Ascending aorta (tissue), 2 donors: Measurements from ENCODE around the gene DGCR6L. TPM values are rescaled to one million over a fixed set of nuclear protein-coding genes. Genes with fewer than 3 reads are reported as not detected.
"Not testable (repeated sequence)": the region's sequence is repeated elsewhere in the genome, so short reads cannot be mapped to it uniquely, and the experiment has no call there.

Source experiments
- DNase-seq, 2 donors: peaks; one replicate each; pipeline ENCODE4 v3.0.0-alpha.2; 2019; ENCODE audit warnings: low spot score in 2 of 2
- H3K27ac ChIP-seq, 2 donors: fragments of 200-600 bp; sonication (generic); one replicate each; pipeline ENCODE4 v1.5.1; 2016 to 2017; ENCODE audit warnings: mild to moderate bottlenecking in 1 of 2
- H3K27me3 ChIP-seq: fragments of 200-600 bp; sonication (generic); one replicate; pipeline ENCODE4 v1.5.1; 2017
- H3K36me3 ChIP-seq, 2 donors: fragments of 200-600 bp; sonication (generic); one replicate each; pipeline ENCODE4 v1.5.1; 2016
- H3K4me1 ChIP-seq, 2 donors: fragments of 200-600 bp; sonication (generic); one replicate each; pipeline ENCODE4 v1.5.1; 2016 to 2017; ENCODE audit warnings: mild to moderate bottlenecking in 1 of 2
- H3K4me3 ChIP-seq, 2 donors: fragments of 200-600 bp; sonication (generic); one replicate each; pipeline ENCODE4 v1.5.1; 2016 to 2017; ENCODE audit warnings: mild to moderate bottlenecking in 1 of 2
- H3K9me3 ChIP-seq, 2 donors: fragments of 200-600 bp; sonication (generic); one replicate each; pipeline ENCODE4 v1.5.1; 2016
- CTCF ChIP-seq, 3 experiments: fragments of 200-600 bp in 2 of 3; fragments of 450-650 bp in 1 of 3; sonication (generic) in 2 of 3; IDR thresholded peaks; one replicate each; pipeline ENCODE4 v1.5.1; 2016 to 2019; ENCODE audit warnings: antibody characterized with exemption in 3 of 3, mild to moderate bottlenecking in 1 of 3, moderate library complexity in 1 of 3
- intact Hi-C: fragments of 100-400 bp; cut with DNase I; formaldehyde crosslinking; loops from one replicate; pipeline ENCODE4 v1.15.1; 2023
- total RNA-seq: library from RNA; depleted of rRNA; stranded (reverse); fragments of >200 nt; gene quantifications from one replicate; pipeline ENCODE4 v1.1.0, GENCODE V29; 2016

Gene DGCR6L
- total RNA-seq, 1 donor from 2014 or later = 42.1 TPM

- Histone ChIP-seq H3K4me1 (peaks cover 0 to 26% of the 10 kb centered on the region in 2 donors), H3K4me3 (peak overlapping the region; percentile 79 to 100), H3K27ac (peak overlapping the region; percentile 80 to 91)
- not testable (repeated sequence) for H3K27me3 ChIP-seq, H3K36me3 ChIP-seq, DNase-seq, H3K9me3 ChIP-seq
- intact Hi-C loops = loop anchor here (1.0 kb wide), 1 partner anchor 72 kb away; no protein-coding TSS in a partner anchor
Observed at GRCh38 chr22:20320659-20321551, 1.0 kb upstream of the DGCR6L start.

GRCh38 chr22:20319041-20319744 lies 667 bp downstream of the DGCR6L start:
- no peak for TF ChIP-seq CTCF (IDR thresholded peaks at IDR 0.05)
- H3K27ac ChIP-seq = peak overlapping the region; percentile 80 to 91
- H3K27me3 ChIP-seq = no peaks in the 10 kb centered on the region
- peak in 1 of 2 donors; percentile 63 for DNase-seq
- peak overlapping the region; percentile 79 to 100 for H3K4me3 ChIP-seq
- H3K4me1 ChIP-seq = peaks cover 0 to 26% of the 10 kb centered on the region in 2 donors
- intact Hi-C loops = no loop called here
- H3K36me3 ChIP-seq = peaks cover 0 to 14% of the 10 kb centered on the region in 2 donors
- no peaks in the 10 kb centered on the region for H3K9me3 ChIP-seq

- H3K27ac ChIP-seq, DNase-seq, H3K9me3 ChIP-seq, H3K27me3 ChIP-seq, intact Hi-C loops: not testable (repeated sequence)
- H3K36me3 ChIP-seq = peaks cover 0 to 14% of the 10 kb centered on the region in 2 donors
- H3K4me3 ChIP-seq = peak overlapping the region in 1 of 2 donors; percentile 100
- H3K4me1 ChIP-seq = peaks cover 0 to 26% of the 10 kb centered on the region in 2 donors
Observed at GRCh38 chr22:20318043-20318688, 1.7 kb downstream of the DGCR6L start.

- Histone ChIP-seq H3K4me1 (peaks cover 0 to 26% of the 10 kb centered on the region in 2 donors), H3K36me3 (peaks cover 0 to 14% of the 10 kb centered on the region in 2 donors)
- intact Hi-C loops, H3K9me3 ChIP-seq, H3K4me3 ChIP-seq, H3K27me3 ChIP-seq, H3K27ac ChIP-seq: not testable (repeated sequence)
- peak in 1 of 2 donors; percentile 48 for DNase-seq
- TF ChIP-seq CTCF (IDR thresholded peaks at IDR 0.05) = peak in 2 of 3 experiments; percentile 35 to 49
Observed at GRCh38 chr22:20317402-20318042, 2.3 kb downstream of the DGCR6L start.

GRCh38 chr22:20316844-20317401 lies 2.9 kb downstream of the DGCR6L start:
- Histone ChIP-seq H3K9me3 (no peaks in the 10 kb centered on the region), H3K4me3 (no peak overlapping the region), H3K36me3 (peaks cover 0 to 14% of the 10 kb centered on the region in 2 donors), H3K27me3 (no peaks in the 10 kb centered on the region), H3K4me1 (peaks cover 0 to 26% of the 10 kb centered on the region in 2 donors), H3K27ac (no peak overlapping the region)
- DNase-seq = no peak
- intact Hi-C loops = no loop called here
- no peak for TF ChIP-seq CTCF (IDR thresholded peaks at IDR 0.05)
